GM19463 (cell line): ENCODE results near the gene DMWD.
"Not testable (repeated sequence)": the region's sequence is repeated elsewhere in the genome, so short reads cannot be mapped to it uniquely, and the experiment has no call there.

ENCODE experiments used
- ATAC-seq: cut with Tn5 transposase; IDR thresholded peaks from one replicate; pipeline ENCODE4 v1.9.1; 2021; ENCODE audit warnings: mild to moderate bottlenecking, moderate library complexity; ENCODE audit not compliant: unreplicated experiment

DMWD gene

DNA sequence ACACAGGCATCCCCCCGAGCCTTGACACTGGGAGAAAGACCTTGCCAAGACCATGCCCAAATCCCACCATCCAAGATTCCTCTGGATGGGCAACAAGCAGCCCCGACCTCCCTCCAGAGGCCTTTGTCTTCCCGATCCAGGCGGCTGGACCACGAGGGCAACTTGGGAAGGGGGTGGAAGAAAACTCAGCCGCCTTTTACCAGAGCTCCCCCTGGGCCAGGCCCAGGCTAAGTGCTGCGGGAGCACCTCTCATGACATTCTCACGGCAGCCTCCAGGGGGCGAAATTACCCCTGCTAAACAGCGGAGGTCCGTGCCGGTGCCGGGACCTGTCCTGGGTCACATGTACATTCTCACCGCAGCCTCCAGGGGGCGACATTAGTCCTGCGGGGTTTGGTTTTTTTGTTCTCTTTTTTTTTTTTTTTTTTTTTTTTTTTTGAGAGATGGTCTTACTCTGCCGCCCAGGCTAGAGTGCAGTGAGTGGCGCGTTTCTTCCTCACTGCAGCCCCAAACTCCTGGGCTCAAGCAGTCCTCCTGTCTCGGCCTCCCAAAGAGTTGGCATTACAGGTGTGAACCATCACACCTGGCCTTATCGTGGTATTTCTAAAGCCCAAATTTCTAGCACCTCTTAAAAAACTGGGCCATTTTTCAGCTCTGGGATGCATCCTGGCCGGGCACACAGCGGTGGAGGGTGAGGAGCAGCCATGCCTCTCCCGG is 24.5 kb upstream of the DMWD start:
- peak; percentile 92 for ATAC-seq

DNA sequence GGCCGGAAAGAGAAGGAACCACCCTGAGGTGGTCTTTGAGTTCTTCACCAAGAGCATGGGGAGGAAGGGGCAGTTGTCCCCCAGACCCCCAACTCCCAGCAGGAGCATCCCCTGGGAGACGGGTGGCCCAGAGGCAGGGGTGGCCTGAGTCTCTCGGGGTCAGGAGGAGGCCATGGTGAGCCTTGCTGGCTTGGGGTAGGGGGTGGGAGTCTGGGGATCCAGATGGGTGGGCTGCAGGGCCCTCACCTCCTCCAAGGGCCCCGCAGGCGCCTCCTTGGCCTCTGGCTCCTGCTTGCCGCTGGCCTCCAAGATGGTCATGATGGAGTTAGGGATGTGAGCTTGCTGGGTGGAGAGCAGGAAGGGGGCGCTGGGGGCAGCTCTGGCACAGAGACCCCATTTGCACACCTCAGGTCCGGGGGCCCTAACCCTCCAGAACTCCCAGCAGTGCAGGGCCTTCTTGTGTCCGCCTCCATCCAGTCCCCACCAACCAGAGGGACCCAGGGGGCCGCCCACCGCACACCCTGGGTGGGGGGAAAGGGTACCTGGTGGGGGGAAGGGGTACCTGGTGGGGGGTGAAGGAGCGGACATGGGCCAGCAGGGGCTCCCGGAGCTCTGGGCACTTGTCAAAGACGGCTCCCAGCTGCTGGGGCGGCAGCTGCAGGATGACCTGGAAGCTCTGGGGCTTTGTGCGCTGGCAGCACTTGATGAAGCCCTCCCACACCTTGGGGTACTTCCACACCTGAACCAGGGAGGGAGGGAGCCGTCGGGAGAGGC is 23.8 kb upstream of the DMWD start:
- ATAC-seq, result no peak

DNA sequence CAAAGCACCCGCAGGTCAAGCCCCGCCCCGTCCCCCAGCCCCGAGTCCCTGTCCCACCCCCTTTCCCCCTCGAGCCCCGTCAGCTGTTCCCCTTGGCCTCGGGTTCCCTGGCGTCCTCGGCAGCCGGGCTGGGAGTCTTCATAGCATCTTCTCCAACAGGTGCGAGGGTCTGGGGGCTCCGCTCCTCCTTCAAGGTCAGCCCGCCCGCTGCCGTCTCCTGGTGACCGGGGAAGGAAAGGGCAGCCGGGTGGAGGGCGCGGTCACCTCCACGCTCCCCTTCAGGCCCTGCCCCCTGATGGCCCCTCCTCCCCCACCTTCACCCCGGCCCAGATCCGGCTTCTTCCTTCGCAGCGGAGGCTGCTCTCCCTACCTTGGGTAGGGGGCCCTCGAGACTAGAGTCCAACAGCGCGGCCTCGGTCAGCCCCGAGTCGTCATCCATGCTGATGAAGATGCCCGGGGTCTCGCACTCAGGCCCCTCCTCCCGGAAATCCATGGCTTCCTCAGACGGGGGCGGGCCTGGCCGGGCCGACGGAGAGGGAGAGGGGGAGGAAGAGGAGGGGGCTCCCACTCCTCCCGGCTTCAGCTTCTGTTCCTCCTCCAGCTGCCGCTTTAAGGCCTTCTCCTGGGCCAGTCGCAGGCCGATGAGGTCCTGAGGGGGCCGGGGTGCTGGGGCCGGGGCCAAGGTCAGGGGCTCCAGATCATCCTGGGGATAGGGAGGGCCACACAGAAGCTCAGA is 23.0 kb upstream of the DMWD start:
- no peak for ATAC-seq

DNA sequence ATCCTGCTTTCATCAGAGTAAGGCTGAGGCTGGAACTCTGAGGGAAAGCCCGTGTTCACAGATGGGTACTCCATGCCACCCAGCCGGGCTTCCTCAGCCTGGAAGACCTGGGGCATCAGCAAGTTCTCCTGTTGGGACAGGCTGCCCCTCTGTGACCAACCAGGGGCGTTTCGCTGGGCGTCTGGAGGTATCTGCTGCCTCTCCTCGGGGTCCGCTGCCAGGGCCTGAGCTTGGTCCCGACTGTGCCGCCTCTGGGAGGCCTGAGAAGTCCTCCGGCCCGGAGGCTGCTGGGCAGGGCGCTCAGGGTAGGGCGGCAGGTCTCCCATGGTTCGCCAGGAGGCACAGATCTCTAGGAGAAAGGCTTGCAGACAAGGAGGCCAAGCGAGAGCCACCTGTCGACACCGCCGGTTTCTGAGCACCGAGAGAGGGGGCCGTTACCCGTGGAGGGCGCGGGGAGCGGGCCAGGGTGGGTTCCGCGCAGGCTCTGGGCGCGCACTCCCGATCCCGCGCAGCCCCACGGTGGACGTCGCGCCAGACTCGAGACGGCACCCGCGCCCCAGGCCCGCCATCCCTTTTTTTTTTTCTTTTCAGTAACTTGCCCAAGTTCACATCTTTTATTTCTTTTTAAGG is 22.3 kb upstream of the DMWD start, which contains the start of gene RSPH6A:
TSS of gene RSPH6A (minus strand) at position 458 of the 630 bp plus-strand sequence. CDS start at position 326, 132 bp downstream.
- no peak for ATAC-seq

DNA sequence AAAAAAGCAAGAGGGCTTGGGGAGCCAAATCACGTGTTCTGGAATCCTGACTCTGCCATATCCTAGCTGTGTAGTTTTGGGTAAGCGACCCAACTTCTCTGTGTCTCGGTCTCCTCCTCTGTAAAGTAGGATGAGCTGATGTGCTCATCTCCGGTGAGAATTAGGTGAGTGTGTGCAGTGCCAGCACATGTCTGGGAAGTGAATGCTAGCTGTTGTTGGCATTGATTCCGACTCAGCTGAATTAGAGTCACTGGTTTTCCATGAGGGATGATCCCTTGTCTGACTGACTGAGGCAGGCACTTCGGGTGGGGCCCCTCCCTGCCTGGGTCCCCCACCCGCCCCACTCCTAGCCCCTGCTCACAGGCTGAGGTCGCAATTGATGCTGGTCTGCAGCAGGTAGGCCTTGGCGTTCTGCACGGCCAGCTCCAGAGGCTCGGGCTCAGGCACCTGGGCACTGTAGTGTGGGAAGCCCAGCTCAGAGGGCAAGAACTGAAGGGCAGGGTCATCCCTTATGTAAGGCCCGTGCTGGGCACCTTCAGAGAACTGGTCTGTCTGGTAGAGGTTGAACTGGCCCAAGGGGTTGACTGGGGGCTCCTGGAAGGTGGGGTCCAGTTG is 21.6 kb upstream of the DMWD start:
- ATAC-seq, result no peak

DNA sequence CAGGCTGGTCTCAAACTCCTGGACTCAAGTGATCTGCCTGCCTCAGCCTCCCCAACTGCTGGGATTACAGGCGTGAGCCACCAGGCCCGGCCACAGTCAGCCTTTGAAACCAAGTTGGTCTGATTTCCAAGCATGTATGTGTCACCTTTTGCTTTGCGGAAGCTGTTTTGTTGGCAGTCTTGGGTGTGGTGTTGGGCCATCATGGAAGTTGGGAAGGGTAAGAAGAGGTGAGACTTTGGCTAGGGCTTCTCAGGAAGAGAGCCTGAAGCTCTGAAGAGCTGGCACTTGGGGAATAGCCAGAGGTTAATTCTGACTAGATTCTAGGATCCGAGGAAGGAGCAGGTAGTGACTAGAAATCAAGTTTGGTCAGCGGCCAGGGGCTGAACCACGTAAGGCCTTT is 19.7 kb upstream of the DMWD start:
- no peak for ATAC-seq

DNA sequence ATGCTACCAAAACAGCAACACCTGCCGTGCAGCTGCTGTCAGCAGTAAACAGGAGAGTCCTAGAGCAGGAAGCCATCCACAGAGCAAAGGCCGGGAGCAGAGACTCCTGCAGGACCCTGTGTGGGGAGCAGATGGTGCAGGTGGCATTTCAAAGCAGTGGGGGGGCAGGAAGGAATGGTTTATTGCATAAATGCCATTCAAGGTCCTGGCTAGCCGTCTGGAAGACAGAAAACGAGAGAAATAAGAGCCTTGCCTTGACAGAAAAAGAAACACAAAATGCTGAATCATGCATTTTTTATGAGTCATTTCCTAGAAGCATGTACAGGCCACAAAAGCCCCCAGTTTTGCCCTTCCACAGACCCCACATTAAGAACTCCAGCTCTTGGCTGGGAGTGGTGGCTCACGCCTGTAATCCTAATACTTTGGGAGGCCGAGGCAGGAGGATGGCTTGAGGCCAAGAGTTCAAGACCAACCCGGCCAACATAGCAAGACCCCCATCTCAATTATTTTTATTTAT is 17.1 kb upstream of the DMWD start:
- no peak for ATAC-seq

DNA sequence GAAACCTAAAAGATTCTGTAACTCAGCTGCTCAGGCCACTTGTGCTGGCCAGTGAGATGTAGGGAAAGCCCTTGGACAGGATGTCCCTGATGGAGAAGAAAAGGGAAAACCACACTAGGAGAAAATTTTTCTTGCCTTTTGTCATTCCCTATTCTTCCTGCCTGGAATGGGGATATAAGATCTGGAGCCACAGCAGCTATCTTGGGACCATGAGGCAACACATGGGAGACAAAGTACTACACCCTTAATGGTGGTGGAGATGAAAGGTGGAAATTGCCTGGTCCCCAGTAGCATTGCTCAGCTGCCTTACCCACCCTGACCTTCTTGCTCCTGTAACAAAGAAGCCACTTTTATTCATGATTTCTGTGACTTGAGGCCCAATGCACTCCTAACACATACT is 13.1 kb upstream of the DMWD start:
- no peak for ATAC-seq

DNA sequence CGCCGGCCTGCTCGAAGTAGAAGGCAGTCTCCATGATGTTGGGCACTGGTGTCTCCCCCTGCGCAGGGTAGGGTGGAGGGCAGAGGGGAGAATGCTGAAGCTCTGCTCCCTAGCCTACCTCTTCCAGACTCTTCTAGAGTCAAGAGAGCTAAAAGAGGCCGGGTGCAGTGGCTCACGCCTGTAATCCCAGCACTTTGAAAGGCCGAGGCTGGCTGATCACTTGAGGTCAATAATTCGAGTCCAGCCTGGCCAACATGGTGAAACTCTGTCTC is 12.2 kb upstream of the DMWD start:
- no peak for ATAC-seq

DNA sequence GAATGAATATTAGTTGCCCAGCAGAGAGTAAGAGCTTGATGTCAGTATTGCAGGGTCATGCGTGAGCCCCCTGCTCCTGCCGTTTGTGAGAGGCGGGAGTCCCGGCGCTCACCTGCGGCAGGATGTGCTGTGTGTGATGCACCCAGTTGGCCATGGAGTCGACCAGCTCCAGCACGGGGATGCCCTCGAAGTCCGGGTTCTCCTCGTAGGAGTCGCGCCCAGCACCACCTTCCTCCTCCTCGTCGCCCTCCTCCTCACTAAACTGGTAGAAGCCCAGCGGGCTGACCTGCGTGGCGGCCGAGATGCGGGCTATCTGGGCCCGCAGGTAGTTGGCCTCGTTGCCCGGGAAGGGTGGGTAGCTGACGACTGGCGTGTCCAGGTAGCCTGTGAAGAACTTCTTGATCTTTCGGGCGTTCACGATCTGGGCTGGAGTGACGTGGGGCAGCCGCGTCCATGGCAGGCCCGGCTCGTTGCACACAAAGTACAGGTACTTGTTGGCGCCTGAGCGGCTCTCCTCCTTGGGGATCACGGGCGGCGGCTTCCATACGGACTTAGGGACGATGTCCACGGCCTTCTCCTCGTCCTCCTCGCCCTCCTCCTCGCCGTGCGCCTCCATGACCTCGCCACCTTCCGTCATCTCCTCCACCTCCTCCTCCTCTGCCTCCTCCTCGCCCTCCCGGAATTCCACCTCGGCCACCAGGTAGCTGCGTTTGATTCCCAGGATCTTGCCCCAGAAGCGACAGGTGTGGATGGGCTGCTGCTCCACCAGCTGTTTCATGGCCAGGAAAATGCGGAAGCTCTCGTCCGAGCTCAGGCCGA is 11.7 kb upstream of the DMWD start:
- no peak for ATAC-seq

DNA sequence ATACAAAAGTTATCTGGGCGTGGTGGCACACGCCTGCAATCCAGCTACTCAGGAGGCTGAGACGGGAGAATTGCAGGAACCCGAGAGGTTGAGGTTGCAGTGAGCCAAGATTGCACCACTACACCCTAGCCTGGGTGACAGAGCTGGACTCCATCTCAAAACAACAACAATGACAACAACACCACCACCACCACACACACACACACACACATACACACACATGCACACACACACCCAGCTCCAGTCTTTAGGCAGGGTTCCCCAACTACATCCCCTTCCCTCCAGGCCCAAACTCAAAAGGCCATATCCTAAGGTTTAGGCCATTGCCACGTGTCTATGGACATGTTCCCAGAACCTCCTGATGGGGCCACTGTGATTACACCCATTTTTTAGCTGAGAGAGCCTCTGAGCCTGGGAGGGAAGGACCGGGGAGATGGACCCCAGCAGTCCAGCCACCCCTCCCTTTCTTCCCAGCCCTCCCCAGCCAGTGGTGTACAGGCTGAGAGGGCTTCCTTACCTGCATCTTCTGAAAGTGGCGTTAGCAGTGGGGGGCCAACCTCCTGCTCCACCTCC is 9.0 kb upstream of the DMWD start:
- ATAC-seq, result no peak

DNA sequence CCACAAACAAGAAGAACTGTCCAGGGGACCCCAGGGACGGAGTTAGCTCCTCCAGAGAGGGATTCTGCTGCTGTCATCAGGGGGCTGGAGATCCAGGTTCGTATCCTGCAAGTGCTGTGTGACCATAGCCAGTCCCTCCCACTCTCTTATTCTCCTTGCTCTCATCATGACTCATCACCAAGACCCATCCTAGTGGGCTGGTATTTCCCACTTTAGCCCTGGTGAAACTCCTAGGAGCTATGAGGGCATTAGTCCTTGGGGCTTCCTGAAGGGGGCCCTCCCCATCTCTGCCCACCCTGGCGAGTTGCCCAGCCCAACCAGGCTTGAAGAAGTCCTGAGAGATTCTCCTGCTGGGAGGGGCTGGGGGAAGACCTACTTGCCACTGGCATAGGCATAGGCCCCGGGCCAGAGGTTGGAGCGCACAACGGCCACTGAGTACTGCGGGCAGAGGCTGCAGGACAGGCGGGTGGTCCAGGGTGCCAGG is 7.5 kb upstream of the DMWD start:
- no peak for ATAC-seq

DNA sequence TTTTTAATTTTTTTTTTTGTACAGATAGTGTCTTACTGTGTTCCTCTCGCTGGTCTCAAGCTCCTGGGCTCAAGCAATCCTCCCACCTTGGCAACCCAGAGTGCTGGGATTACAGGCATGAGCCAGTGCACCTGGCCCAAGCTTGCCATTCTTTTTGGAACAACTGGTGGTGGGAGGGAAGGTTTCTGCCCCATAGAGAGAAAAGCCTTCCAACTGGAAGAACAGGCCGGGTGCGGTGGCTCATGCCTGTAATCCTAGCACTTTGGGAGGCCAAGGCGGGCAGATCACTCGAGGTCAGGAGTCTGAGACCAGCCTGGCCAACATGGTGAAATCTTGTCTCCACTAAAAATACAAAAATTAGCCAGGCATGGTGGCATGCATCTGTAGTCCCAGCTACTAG is 6.9 kb upstream of the DMWD start:
- not testable (repeated sequence) for ATAC-seq

DNA sequence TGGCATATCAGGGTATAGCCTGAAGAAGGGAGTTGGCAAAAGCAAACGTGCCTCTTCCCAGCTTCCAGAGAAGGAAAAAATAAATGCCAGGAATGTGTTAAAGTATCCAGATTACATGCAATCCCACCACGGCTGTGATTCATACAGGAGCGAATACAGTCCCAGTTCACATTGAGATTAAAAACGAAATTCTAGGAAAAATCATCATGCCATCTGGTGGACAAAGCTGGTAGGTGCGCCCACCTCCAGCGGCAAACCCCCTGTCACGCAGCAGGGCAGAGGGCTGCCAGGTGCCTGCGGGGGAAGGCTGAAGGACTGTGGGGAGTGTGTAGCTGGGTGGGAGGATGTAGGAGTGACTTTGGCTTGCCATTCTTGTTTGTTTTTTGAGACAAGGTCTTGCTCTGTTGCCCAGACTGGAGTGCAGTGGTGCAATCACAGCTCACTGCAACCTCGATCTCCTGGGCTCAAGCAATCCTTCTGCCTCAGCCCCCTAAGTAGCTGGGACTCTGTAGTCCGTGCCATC is 6.4 kb upstream of the DMWD start:
- ATAC-seq, result no peak

DNA sequence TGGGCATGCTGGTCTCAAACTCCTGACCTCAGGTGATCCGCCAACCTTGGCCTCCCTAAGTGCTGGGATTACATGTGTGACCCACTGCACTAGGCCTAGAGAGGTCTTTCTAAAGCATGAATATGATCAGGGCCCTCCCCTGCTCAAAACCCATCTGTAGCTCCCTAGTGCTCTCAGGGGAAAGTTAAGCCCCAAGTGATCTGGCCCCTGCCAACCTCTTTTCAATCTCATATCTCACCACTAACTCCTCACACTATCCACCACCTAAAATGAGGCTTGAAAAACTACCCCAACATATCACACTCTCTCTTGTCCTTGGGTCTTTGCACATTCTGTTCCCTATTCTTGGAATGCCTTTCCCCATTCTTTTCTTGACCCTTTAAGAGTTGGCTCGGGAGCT is 2.0 kb upstream of the DMWD start:
- no peak for ATAC-seq

DNA sequence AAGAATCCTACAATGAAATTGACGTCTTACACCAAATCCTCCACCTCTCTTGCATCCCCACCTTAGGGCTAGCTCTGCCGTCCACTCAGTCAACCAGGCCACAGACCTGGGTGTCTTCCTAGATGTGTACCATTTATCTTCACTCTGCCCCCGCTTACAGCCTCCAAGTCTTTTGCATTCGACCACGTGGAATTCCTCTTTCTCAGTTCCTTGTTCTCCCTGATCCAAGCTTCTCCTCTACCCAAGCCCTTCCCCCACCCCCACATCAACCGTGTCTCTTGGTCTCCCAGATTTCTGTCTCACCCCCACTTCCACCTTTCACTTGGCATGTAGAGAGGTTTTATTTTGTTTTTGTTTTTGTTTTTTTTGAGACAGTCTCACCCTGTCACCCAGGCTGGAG is 1.2 kb upstream of the DMWD start:
- no peak for ATAC-seq

DNA sequence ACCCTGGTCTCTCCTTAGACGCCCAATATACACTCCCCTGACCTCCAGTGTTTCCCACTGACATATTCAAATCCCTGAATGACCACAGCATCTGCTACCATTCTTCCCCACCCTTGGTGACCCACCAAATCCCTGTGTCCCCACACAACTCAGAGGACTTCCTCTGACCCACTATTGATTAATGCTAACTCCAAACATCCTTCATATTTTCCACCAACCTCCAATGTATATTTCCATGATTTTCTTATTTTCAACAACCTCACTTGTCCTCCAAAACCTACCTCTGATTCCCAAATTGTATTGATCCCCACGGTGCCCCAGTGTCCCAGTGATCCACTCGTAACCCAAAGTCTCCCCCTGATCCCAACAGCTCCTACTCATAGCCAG is 526 bp upstream of the DMWD start:
- no peak for ATAC-seq

DNA sequence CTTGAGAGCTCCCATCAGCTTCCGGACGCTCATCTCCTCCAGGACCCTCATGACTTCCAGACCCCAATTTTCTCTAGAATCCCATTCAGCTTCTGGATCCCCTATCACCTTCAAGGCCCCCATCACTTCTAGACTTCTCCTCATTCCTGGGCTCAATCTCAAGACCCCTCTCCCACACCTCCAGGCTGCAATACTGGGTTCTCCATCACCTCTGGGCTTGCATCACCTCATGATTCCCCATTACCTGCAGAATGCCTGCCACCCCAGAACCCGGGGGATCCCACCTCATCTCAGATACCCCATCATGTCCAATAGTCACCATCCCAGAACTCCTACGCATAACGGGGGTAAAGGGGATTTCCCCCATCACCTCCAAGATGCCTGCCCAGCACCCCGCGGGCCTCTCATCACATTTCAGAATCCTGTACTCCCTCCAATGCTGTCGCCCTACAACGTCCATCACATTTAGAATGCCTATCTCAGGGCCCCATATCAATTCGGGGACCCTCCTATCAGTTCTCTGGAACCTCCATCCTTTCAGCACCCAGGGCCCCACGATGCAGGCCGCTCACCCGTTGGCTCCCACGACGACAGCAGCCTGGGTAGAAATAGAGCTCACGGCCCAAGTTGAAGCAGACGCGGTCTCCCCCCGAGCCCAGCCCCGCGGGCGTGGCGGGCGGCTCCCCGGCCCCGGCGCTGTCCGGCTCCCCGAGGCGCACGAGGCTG is 738 bp downstream of the DMWD start:
- ATAC-seq, result no peak

DNA sequence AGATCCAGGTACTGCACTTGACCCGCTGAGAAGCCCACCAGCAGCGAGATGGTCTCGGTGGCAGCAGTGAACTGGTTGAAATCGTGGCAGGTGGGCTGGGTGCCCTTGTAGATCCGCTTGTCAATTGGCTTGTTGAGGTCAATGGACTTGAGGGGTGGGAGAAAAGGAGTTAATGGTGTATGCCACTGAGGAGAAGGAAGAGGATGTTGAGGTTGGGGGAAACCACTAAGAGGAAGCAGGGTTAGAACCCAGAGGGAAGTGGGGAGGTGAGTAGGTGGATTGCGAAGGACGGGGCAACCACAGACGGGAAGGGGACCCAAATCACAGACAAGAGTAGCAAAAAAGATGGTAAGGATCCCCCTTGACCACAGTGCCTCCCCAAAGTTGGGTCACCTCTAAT is 1.7 kb downstream of the DMWD start:
- no peak for ATAC-seq
